Rectal smooth muscle tissue (tissue), 1 donor: ENCODE measurements around the gene TMED4.

Experiments used
- H3K27ac ChIP-seq: one replicate; pipeline ENCODE4 v1.7.0; 2013; ENCODE audit warnings: low read depth, low read length, inconsistent platforms
- H3K27me3 ChIP-seq: one replicate; pipeline ENCODE4 v1.7.0; 2013; ENCODE audit warnings: low read length; ENCODE audit not compliant: control insufficient read depth, insufficient read depth
- H3K36me3 ChIP-seq: one replicate; pipeline ENCODE4 v1.7.0; 2013; ENCODE audit warnings: low read length; ENCODE audit not compliant: control insufficient read depth, insufficient read depth
- H3K4me1 ChIP-seq: one replicate; pipeline ENCODE4 v1.7.0; 2013; ENCODE audit warnings: low read length; ENCODE audit not compliant: control insufficient read depth, insufficient read depth
- H3K4me3 ChIP-seq: one replicate; pipeline ENCODE4 v1.7.0; 2013; ENCODE audit warnings: low read length
- H3K9ac ChIP-seq: one replicate; pipeline ENCODE4 v1.7.0; 2013; ENCODE audit warnings: low read length

The TMED4 gene

GRCh38 chr7:44539669-44540506 is 42.1 kb downstream of the TMED4 start:
- H3K27me3 ChIP-seq = no peaks in the 10 kb centered on the region
- H3K4me3 ChIP-seq = no peak overlapping the region
- no peaks in the 10 kb centered on the region for H3K36me3 ChIP-seq
- H3K4me1 ChIP-seq = no peaks in the 10 kb centered on the region
- no peak overlapping the region for H3K27ac ChIP-seq
- no peak overlapping the region for H3K9ac ChIP-seq

GRCh38 chr7:44538798-44539668 is 43.0 kb downstream of the TMED4 start:
- Histone ChIP-seq H3K27ac (no peak overlapping the region), H3K4me3 (no peak overlapping the region), H3K4me1 (no peaks in the 10 kb centered on the region), H3K9ac (no peak overlapping the region), H3K36me3 (no peaks in the 10 kb centered on the region), H3K27me3 (no peaks in the 10 kb centered on the region)

DNA sequence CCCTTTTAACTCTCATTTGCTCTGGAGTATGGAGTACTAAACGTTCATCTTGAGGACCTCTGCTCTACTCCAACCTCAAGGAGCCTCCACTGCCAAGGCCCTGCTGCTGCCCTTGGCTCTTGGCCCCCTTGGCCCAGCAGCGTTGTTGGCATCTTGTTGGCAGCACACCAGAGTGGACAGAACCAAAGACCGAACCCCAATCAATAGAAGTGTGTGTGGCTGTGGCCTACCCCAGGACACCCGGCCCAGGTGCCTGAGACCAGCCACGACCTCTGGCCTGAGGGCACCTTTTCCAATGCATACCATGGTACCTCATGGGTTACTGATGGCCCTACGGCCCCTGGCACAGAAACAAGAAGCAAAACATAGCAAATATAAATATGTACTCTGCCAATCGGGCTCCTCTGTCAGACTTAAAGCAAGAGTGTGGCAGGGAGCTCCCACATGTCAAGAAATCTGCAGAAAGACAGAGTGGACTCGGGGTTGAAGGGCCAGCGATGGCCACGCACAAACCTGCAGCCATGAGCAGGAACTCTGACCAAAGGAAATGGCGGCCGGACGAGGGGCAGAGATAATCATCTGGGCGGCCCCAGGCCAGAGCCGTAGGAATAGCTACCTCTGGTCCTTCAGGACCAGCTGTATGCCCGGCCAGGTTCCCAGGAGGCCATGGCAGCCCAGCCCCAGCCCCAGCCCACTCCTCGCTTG is 43.8 kb downstream of the TMED4 start:
- Histone ChIP-seq H3K36me3 (no peaks in the 10 kb centered on the region), H3K27me3 (no peaks in the 10 kb centered on the region), H3K9ac (no peak overlapping the region), H3K4me1 (no peaks in the 10 kb centered on the region), H3K4me3 (no peak overlapping the region), H3K27ac (no peak overlapping the region)

DNA sequence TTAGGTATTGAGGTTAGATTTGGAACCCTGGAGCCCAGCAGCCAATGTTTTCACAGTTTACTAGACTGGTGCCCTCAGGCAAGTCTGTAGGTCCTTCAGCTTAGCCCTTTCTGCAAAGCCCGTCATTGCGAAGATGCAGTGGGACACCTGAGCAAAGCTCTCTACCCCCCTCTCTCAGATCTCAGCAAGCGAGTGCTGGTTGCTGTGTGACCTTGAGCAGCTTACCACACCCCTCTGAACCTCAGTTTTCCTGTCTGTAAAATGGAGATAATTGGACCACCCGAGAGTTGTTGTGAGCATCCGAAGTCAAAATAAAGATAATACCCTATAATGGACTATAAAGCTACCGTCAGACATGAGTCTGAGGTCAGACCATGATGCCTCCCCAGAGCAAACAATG is 44.6 kb downstream of the TMED4 start:
- no peaks in the 10 kb centered on the region for H3K36me3 ChIP-seq
- no peaks in the 10 kb centered on the region for H3K27me3 ChIP-seq
- no peak overlapping the region for H3K27ac ChIP-seq
- H3K4me1 ChIP-seq = no peaks in the 10 kb centered on the region
- H3K9ac ChIP-seq = no peak overlapping the region
- no peak overlapping the region for H3K4me3 ChIP-seq

DNA sequence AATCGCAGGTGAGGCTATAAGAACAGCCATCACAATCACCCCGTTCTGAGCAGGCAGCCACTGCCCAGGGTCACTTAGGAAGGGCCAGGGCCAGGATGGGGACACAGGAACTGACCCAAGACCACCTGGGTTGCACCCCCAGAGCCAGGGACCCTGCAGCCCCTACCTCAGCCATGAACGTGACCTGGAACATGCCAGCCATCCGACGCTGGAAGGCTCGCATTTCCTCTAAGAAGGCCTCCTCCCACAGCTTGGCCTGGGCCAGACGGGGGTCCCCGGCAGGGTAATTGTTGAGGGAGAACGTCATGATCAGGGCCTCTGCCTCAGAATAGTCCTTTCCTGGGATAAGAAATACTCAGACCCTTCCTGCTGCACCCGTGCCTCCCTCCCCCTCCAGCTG is 45.9 kb downstream of the TMED4 start:
- Histone ChIP-seq H3K27me3 (no peaks in the 10 kb centered on the region), H3K27ac (no peak overlapping the region), H3K9ac (no peak overlapping the region), H3K36me3 (no peaks in the 10 kb centered on the region), H3K4me1 (no peaks in the 10 kb centered on the region), H3K4me3 (no peak overlapping the region)

DNA sequence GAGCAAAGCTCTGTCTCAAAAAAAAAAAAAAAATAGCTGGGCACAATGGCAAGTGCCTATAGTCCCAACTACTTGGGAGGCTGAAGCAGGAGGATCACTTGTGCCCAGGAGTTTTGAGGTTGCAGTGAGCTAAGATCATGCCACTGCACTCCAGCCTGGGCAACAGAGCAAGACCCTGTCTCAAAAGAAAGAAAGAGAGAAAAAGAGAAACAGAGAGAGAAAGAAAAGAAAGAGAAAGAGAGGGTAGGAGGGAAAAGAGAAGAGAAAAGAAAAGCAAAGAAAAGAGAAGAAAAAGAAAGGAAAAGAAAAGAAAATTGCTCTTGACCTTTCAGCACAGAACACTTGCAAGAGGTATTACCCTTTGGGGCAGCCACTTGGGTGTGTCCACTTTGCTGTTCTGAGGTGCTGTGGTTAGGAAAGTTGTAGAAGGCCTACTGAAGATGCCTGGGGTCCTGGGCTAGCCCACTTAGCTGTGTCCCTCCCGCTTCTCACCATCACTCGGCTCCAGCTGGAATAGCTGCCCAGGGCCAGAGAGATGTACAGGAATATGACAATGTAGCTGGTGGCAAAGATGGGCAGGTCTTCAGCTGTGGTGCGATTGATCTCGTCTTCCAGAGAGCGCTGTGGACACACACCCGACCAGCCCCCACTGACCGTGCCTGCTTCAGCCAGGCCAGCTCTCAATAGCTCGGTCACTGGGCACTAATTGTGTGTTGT is 46.5 kb downstream of the TMED4 start:
- Histone ChIP-seq H3K4me1 (no peaks in the 10 kb centered on the region), H3K4me3 (no peak overlapping the region), H3K9ac (no peak overlapping the region), H3K27ac (no peak overlapping the region), H3K27me3 (no peaks in the 10 kb centered on the region), H3K36me3 (no peaks in the 10 kb centered on the region)

GRCh38 chr7:44534501-44534900 is 47.5 kb downstream of the TMED4 start:
- H3K27me3 ChIP-seq = no peaks in the 10 kb centered on the region
- H3K4me1 ChIP-seq = no peaks in the 10 kb centered on the region
- no peak overlapping the region for H3K4me3 ChIP-seq
- H3K9ac ChIP-seq = no peak overlapping the region
- no peak overlapping the region for H3K27ac ChIP-seq
- no peaks in the 10 kb centered on the region for H3K36me3 ChIP-seq

- Histone ChIP-seq H3K27ac (no peak overlapping the region), H3K27me3 (no peaks in the 10 kb centered on the region), H3K4me3 (no peak overlapping the region), H3K36me3 (no peaks in the 10 kb centered on the region), H3K9ac (no peak overlapping the region), H3K4me1 (no peaks in the 10 kb centered on the region)
Measured at GRCh38 chr7:44534087-44534486, 47.9 kb downstream of the TMED4 start.

GRCh38 chr7:44533301-44534055 is 48.6 kb downstream of the TMED4 start:
- no peak overlapping the region for H3K27ac ChIP-seq
- H3K4me3 ChIP-seq = no peak overlapping the region
- no peak overlapping the region for H3K9ac ChIP-seq
- no peaks in the 10 kb centered on the region for H3K4me1 ChIP-seq
- no peaks in the 10 kb centered on the region for H3K27me3 ChIP-seq
- no peaks in the 10 kb centered on the region for H3K36me3 ChIP-seq

DNA sequence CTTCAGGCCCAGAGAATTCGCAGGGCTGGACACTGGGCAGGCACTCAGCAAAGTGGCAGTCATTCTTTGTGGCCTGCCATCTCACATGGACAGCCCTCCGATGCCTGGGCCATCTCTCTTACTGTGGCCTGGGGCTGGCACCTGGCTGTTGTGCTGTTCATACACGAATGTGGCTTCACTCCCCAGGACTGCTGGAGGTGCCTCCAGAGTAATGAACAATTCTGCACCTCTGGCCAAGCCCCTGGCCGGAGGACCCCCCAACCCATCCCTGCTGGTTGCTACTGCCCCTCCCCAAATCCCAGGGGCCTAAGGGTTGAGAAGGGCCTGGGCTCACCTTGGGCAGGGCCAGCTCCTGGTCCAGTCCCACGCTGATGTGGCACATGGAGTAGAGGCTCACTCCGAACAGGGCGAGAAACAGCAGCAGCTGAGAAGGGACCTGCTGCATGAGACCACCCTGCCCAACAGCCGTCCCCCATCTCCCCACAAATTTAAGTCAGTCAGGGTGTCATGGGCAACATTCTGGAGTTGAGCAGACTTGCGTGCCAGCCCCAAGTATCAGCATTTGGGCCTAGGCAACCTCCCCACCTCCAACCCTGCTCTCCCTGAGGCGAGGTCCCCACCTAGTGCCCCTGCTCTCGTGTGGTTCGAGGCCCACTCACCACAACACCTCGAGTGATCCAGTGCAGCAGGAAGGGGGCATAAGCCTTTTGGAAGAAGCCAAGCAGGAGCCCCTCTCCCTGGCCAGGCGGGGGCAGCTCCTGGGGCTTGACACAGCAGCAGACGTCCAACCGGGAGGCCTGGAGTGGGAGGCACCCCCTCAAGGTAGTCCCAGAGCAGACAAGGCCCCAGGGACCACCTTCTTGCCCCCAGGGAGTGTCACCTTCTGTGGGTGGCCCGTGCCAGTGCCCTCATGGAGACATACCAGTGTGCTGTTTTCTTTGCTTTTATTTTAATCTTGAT is 50.3 kb downstream of the TMED4 start:
- H3K36me3 ChIP-seq = no peaks in the 10 kb centered on the region
- no peak overlapping the region for H3K27ac ChIP-seq
- no peaks in the 10 kb centered on the region for H3K27me3 ChIP-seq
- no peak overlapping the region for H3K4me3 ChIP-seq
- no peaks in the 10 kb centered on the region for H3K4me1 ChIP-seq
- no peak overlapping the region for H3K9ac ChIP-seq

DNA sequence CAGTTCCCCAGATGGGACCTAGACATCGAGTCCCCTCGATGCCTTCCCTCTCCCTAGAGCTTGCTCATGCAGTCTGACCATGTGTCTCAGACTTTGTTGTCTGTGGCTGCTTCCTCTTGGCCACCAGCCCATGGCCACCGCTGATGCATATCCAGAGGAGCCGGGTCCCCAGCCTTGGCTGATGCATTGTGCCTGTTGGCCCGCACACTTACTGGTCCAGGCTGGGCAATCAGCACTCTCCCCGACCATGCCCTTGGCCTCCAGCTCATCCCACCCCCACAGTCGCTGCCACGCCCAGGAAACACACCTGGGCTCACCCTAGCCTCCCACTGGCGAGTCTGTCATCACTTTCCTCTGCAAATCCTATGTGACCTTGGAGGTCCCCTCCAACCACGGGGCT is 51.0 kb downstream of the TMED4 start:
- H3K36me3 ChIP-seq = no peaks in the 10 kb centered on the region
- no peak overlapping the region for H3K9ac ChIP-seq
- H3K4me1 ChIP-seq = no peaks in the 10 kb centered on the region
- no peaks in the 10 kb centered on the region for H3K27me3 ChIP-seq
- no peak overlapping the region for H3K27ac ChIP-seq
- no peak overlapping the region for H3K4me3 ChIP-seq
